ENCODE results near the gene CDC37.

DNA sequence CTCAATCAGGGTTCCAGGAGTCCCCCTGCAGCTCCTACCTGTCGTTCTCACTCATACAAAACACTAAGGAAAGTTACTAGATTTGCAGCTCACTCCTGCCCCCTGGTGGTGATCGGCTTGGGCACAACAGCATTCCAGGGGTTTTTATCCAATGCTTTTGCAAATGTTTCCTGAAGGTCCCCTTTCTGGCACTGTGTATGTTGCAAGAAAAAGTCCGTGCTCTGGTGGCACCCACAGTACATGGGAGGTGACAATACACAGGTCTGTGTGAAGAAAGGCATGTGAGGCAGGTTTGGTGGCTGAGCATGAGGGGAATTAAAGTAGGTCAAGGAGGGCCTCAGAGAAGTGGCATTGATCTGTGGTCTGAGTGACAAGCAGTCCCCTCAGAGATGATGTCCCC lies 14.4 kb downstream of the CDC37 start:
- TF ChIP-seq POLR2AphosphoS5 (IDR thresholded peaks at IDR 0.05) (no peak), POLR2A (IDR thresholded peaks at IDR 0.05) (no peak)
- TF ChIP-seq, protein P1, sequence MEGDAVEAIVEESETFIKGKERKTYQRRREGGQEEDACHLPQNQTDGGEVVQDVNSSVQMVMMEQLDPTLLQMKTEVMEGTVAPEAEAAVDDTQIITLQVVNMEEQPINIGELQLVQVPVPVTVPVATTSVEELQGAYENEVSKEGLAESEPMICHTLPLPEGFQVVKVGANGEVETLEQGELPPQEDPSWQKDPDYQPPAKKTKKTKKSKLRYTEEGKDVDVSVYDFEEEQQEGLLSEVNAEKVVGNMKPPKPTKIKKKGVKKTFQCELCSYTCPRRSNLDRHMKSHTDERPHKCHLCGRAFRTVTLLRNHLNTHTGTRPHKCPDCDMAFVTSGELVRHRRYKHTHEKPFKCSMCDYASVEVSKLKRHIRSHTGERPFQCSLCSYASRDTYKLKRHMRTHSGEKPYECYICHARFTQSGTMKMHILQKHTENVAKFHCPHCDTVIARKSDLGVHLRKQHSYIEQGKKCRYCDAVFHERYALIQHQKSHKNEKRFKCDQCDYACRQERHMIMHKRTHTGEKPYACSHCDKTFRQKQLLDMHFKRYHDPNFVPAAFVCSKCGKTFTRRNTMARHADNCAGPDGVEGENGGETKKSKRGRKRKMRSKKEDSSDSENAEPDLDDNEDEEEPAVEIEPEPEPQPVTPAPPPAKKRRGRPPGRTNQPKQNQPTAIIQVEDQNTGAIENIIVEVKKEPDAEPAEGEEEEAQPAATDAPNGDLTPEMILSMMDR (IDR thresholded peaks at IDR 0.05): peak; percentile 91 to 95 (median 91)

Measured in breast epithelium (tissue), 3 donors.